H1 (cell line): ENCODE results near the gene GPS1. TPM values are rescaled to one million over a fixed set of nuclear protein-coding genes. Genes with fewer than 3 reads are reported as not detected.

Experiments
- ATF3 ChIP-seq: IDR thresholded peaks from 2 replicates; pipeline ENCODE4 v1.6.1; 2011; ENCODE audit warnings: low read depth, mild to moderate bottlenecking, low read length; ENCODE audit not compliant: insufficient read depth
- CHD7 ChIP-seq: fragments of 300-600 bp; sonication (generic); IDR thresholded peaks from 2 replicates; pipeline ENCODE4 v1.7.1; 2012; ENCODE audit warnings: low read length, moderate library complexity, mild to moderate bottlenecking, inconsistent platforms; ENCODE audit not compliant: insufficient replicate concordance
- GABPA ChIP-seq: IDR thresholded peaks from 2 replicates; pipeline ENCODE4 v1.6.1; 2011; ENCODE audit warnings: mild to moderate bottlenecking, low read length, moderate library complexity, borderline replicate concordance; ENCODE audit not compliant: insufficient read depth
- KDM1A ChIP-seq: fragments of 200-600, 300-600 bp; sonication (generic); IDR thresholded peaks from 2 replicates; pipeline ENCODE4 v1.7.1; 2016; ENCODE audit warnings: mild to moderate bottlenecking, low read length, borderline replicate concordance
- NANOG ChIP-seq: IDR thresholded peaks from 2 replicates; pipeline ENCODE4 v1.6.1; 2011; ENCODE audit warnings: low read length, low read depth, mild to moderate bottlenecking, inconsistent platforms; ENCODE audit not compliant: insufficient read depth, poor library complexity, severe bottlenecking
- RNF2 ChIP-seq: fragments of 200-900, 300-1000 bp; sonication (generic); IDR thresholded peaks from 2 replicates; pipeline ENCODE4 v1.7.1; 2016; ENCODE audit warnings: borderline replicate concordance, low read depth, mild to moderate bottlenecking, antibody characterized with exemption, low read length; ENCODE audit not compliant: poor library complexity, severe bottlenecking; ENCODE audit errors: missing control alignments
- TCF12 ChIP-seq: IDR thresholded peaks from 2 replicates; pipeline ENCODE4 v1.6.1; 2011; ENCODE audit warnings: low read depth, mild to moderate bottlenecking, low read length
- USF2 ChIP-seq: IDR thresholded peaks from 2 replicates; pipeline ENCODE4 v1.6.1; 2011; ENCODE audit warnings: low read length, improper control_type of control experiment
- YY1 ChIP-seq: IDR thresholded peaks from 2 replicates; pipeline ENCODE4 v1.6.1; 2011; ENCODE audit warnings: low read depth, mild to moderate bottlenecking, low read length
- polyA plus RNA-seq, 7 experiments: library from polyadenylated mRNA; depleted of rRNA in 3 of 7; stranded (reverse) in 5 of 7; unstranded in 2 of 7; fragments of >200 nt in 5 of 7; fragments of 200-250 nt in 2 of 7; gene quantifications; 1 replicate in 5 of 7; 2 replicates in 1 of 7; 4 replicates in 1 of 7; pipeline versions ENCODE4 v1.2.1 to v1.2.3, GENCODE V29; 2011 to 2013; ENCODE audit warnings: missing spikeins in 2 of 7, mixed read lengths in 2 of 7
- total RNA-seq: library from RNA; stranded (reverse); fragmentation: NEBNext Ultra II Directional; extraction: Animal tissue kit (Norgen Biotek cat#: 25700); gene quantifications from 2 replicates; pipeline ENCODE4 v1.2.1, GENCODE V29; 2021

GPS1 gene
- total and polyA plus RNA-seq, 2 of the 8 experiments (the other 6 are each of a cell fraction or from before 2014, with no cell fraction given), result 153 to 277 TPM

GRCh38 chr17:82105417-82105881, 53.8 kb downstream of the GPS1 start (continued):
- TF ChIP-seq CHD7 (no peak), TCF12 (no peak), ATF3 (no peak), GABPA (no peak), NANOG (no peak), USF2 (no peak), KDM1A (no peak), RNF2 (no peak), YY1 (no peak)
